MM.1S (cell line): ENCODE results near the gene MPP4.

ENCODE experiments used
- CTCF ChIP-seq: fragments of 300-600 bp; sonication (generic); IDR thresholded peaks from 2 replicates; pipeline ENCODE4 v1.5.1; 2016; ENCODE audit warnings: antibody characterized with exemption, low read length, mixed read lengths
- EZH2 ChIP-seq: fragments of 300-600 bp; sonication (generic); optimal IDR thresholded peaks from 2 replicates; pipeline ENCODE3; 2017; ENCODE audit warnings: low read depth, mild to moderate bottlenecking, antibody characterized with exemption, low read length, mixed read lengths
- EZH2phosphoT487 ChIP-seq: fragments of 300-600 bp; sonication (generic); IDR thresholded peaks from 2 replicates; pipeline ENCODE4 v1.6.1; 2018; ENCODE audit warnings: antibody characterized with exemption, low read length

GRCh38 chr2:201630577-201630976 is 67.9 kb downstream of the MPP4 start:
- TF ChIP-seq EZH2 (no peak), CTCF (no peak), EZH2phosphoT487 (no peak)
